Left renal pelvis (tissue), 4 donors: Measurements from ENCODE around the gene PDZRN3. TPM values are rescaled to one million over a fixed set of nuclear protein-coding genes. Genes with fewer than 3 reads are reported as not detected.
A peak's percentile ranks its signal among the peaks of the same experiment; 100 is the strongest.

Experiments used
- DNase-seq, 4 donors: peaks; one replicate each; pipeline ENCODE4 v3.0.0-alpha.2; 2013; ENCODE audit warnings: low read depth in 4 of 4, low spot score in 3 of 4
- polyA plus RNA-seq, 4 donors: library from polyadenylated mRNA; unstranded; fragments of 120-200 nt; gene quantifications; one replicate each; pipeline ENCODE4 v1.2.1, GENCODE V29; 2013; ENCODE audit not compliant: insufficient read length in 4 of 4

PDZRN3 gene
- 10 to 100 TPM; 35.8 to 56.4 (median 48.3) TPM for polyA plus RNA-seq

DNA sequence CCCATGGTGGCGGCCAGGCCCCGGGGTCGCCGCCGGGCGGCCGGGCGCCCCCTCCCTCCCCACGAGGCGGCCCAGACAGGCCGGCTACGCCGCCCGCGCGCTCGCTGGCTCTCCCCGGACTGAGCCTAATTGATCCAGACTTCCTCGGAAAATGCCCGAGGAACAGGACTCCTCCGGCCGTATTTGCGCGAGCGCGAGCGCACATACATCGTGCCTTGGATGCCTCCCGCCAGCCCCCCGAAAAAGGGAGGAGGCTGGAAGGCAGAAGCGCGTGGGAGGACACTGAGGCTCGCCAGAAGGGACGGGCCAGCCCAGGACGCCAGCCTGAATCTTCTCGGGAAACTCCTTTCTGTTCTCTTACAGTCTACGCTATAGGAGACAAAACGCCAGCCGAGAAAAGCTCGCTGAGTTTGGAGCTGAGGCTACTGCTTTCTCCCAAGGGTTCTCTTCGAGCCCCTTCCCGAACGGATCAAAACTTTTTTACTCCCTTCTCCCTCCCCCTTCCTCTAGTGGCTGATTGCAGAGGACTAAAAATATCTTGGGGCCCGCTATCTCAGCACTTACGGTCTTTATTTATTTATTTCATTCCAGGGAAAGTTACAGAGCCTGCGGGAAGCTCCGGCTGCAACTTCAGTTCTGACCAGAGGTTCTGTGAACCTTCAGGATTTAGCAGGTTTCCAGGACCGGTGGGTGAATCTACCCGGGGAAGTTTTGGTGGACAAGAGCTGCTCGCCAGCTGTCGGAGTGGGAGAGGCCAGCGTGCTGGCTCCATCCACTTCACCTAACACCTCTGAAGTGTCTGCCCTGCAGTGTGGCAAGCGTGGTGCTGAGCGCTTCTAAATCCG, at the start of gene PDZRN3:
PDZRN3 (minus strand) TSS at position 121 of the 845 bp plus-strand sequence.
- peak; percentile 51 to 66 (median 59) for DNase-seq

DNA sequence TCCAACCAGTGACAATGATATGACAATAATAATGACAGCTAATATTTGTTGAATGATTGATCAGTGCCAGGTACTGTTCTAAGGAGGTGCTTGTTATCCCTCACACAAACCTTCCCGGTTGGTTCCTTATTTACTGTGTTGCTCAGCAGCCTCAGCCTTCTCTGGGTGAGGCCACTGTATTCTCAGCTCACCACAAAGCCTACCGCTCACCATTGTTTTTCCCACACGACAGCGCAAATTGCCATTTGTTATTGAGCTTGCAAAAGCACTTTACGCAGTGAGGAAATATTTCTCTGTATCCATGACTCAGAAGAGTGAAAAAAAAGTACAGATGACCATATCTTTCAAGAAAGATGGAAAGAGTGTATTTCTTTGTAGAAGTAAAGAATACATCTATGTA, 49.5 kb upstream of the PDZRN3 start:
- no peak for DNase-seq

DNA sequence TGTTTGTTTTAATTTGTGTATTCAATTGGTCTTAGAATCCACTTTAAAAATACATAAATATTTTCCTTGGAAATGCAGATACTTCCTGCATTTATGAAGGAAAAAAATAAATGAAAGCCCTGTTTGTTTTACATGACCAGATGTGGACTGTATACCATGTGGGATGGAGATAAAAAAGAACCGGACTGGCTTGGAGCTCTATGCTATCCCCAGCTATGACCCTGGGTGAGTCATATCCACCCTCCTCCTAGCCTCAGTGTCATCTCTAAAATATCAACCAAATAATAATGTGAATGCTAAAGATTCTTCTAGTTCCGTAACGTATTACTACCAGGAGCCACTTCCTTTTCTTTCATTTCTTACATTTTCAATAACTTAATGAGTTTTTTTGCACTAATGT, 44.5 kb upstream of the PDZRN3 start:
- no peak for DNase-seq

DNA sequence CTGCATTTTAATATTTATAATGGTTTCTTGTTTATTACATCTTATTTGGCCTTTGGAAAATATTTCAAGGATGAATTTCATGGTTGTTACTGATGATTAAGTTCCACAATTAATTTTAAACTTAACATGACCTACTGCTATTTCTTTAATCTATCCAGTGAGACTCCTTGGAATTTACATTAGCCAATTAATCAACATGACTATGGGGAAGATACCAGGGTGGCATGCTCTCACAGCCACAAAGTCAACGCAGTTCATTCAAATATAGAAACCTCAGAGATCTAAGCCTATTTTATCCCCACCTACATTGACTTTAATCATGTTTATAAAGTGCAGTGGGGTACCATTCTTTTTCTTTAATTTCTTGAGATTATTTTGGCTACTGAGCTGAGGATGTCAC, 43.6 kb upstream of the PDZRN3 start:
- DNase-seq: no peak

DNA sequence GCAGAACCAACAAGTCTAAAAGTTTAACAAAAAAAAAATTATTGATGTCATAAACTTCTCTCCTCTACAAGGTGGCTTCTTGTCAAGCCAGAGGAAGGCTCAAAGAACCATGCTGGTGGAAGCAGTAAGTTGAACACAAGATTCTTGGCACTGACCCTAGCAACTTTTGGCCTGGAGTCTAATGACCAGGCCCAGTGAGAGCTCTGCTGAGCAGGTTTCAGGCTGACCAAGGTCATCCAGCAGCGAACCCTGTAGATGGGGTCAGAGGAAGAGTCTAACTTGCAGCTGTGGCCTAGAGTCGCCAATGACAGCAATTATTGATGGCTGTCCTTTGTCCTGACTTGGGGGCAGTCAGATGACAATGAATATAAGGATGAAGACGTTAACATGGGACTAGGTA, 43.1 kb upstream of the PDZRN3 start:
- no peak for DNase-seq

DNA sequence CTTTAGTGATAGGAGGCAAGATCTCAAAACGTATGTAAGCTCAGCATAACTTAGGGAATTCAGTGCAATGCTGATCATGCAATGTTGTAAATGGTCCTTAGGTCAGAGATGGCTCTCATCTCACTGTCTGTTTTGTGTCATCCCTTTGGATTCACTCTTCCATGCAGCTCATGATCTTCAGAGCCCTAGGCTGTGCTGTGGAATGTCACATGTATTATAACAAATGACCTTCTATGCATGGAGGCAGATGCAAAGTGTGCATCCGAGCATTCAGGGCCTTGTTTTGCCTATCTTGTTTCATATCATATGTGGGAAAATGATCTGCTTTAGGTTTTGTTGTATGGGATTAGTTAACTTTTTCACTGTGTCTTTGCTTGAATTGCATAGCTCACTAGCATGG, 40.5 kb upstream of the PDZRN3 start:
- no peak for DNase-seq

DNA sequence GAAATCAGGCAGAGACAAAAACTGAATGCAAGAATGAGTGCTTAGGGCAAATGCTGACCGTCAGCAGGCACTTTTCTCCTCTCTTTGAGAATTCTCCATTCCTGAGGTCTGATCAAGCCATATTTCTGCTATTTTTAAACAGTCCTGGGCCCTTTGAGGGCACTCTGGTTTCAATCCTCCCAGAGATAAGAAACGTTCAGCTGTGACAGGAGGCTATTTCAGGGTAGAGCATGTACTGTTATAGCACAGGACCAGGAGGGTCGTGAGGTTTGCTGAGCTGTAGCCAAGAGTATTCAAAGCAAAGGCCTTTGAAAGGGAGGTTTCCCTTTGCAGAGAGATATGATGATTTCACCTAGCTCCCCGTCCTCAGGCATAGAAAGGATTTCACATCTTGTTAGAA, 39.6 kb upstream of the PDZRN3 start:
- no peak for DNase-seq

DNA sequence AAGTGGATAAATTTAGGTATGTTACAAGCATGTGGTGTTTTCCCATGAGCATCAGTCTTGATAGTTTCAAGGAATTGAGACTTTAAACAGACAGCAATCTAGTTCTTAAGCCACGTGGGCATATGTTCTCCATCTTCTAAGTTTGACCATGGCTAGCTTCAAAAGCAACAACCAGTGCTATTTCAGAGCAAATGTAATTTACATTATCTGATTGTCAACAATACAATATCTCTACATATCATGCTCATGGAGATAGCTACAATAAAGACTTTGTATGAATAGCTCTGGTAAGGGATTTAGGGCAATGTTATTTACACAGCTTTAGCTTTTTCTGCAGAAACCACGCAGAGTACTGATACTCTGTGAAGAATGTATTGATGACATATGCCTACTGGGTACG, 38.8 kb upstream of the PDZRN3 start:
- DNase-seq: no peak

DNA sequence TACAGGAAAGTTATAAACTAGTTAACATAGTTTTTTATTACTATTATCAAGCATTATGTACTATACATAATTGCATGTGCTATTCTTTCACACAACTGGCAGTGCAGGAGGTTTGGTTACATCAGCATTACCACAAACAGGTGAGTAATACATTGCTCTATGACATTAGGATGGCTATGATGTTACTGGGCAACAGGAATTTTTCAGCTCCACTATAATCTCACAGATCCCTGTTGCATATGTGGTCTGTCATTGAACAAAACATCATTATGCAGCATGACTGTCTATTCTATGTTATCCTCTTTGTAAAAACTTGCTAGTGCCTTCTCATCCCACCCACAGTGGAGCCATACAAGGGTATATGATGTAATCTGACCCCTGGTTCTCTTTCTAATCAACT, 36.5 kb upstream of the PDZRN3 start:
- no peak for DNase-seq

DNA sequence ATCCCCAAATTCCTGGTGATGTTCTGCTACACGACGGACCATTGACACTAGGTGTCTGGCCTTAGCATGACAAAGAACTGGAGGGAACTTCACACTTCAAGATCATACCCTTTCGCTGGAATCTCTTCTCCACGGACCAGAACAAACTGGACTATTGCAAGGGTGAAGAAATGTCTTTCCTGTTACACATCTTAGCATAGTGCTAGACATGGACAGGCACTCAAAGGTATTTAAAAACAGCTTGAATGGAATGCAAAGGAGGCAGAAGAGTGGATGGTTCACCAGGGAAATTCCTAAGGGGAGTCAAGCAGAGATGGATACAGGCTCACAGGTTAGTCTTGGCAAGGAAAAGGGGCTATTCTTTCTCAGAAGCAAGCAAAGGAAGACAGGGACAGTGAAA, 33.5 kb upstream of the PDZRN3 start:
- no peak for DNase-seq

DNA sequence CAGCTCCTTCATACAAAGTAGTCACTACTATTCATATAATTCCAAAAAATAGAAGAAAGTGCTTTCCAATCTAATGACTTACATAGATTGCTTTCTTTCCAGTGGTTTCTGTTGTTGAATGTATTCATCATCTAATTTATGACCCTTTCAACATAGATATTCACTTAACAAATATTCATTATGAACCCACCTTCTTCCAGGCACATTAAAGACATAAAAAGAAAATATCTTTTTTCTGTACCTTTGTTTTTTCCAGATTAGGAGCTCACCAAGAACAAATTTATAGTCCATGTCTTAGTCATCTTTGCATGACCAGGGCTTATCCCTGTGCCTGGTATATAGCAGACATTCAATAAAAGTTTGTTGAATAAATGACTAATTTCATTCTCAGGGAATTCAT, 32.4 kb upstream of the PDZRN3 start:
- DNase-seq: no peak

DNA sequence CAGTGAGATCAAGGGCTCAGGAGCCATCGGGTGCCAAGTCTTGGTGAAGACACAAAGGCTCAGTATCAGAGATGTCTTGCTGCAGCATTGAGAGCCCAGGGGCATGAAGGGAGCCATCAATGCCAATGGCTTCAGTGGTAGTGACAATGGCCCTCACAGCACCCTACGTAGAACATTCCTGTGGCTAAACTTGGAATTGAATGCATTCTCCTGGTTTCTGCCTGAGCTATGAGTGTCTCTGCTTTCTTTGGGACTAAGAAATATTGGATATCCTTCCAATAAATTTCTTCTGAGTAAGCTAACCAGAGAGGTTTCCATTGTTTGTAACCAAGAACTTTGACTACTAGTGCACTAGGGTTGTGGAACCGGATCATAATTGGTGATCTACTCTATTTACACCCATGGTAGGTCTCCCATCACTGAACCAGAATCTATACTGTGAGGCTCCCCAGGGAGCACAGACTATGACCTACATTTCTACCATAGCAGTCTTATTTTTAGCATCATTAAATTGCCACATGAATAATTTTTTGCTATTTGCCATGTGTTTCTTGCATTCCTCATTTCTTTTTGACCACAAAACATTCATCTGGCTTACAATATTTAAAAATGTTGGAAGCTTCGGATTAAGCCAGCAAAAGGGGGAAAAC, 31.6 kb upstream of the PDZRN3 start:
- no peak for DNase-seq

DNA sequence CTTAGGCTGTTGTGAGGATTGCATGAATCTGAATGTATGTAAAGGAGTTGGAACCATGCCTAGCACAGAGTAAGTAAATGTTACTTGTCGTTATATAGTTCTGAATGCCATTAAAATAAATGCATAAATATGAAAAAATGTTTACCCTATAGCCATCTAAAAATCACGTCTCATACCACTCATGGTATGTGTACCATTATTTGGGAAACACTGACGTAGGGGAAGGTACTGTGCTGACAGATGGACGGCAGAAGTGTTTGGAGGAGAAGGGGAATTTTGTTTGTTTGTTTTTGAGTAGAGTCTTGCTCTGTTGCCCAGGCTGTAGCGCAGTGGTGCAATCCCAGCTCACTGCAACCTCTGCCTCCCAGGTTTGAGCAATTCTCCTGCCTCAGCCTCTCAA, 30.5 kb upstream of the PDZRN3 start:
- DNase-seq: no peak

DNA sequence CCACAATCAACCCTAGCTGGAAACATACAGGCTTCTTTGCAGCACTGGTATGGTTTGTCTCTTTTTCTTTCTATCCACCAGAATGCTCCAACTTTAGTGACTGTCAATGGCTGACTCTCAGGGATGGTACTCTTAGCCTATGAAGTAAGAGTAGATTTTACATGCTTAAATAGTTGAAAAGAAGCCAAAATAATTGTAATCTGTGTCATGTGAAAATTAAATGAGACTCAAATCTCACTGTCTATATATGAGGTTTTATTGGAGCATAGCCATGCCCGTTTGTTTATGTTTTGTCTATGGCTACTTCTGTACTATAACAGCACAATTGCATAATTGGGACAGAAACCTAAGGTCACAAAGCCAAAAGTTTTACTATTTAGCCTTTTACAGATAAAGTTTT, 29.1 kb upstream of the PDZRN3 start:
- no peak for DNase-seq

DNA sequence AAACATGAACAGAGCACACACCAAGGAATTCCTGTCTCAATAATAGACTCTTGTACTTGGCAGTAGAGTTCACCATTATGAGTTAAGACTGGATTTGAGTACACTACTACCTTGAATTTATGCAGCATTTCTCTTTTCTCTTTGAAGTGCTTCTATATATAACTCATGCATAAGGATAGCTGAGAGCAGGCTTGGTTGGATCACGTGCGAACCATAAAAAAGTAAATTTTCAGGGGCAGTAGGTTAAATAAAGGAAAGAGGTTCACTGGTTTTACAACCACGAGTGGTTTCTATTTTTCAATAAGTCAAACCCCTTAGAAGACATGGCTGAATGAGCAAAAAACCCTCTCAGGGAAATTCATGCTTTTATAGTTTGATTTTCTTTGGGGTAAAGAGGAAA, 28.6 kb upstream of the PDZRN3 start:
- DNase-seq: peak in 1 of 4 donors; percentile 41

DNA sequence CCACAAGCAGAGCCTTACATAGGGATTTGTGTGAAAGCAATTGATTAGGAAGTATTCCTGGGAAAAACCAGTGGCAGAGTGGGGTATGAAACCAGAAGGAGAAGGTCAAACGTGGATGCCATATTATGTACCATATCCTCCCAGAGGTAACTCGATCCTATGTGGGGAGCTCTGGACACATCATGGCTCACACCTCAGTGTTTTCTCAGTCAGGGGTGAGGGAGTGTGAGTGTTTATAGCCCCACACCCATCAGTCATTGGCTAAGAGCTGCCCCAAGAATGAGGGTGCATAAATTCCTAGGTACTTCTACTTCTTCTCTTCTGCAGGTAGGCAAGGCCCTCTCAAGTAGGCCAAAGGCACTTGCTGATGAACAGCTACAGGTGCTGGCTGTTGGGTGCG, 28.2 kb upstream of the PDZRN3 start:
- DNase-seq: no peak

DNA sequence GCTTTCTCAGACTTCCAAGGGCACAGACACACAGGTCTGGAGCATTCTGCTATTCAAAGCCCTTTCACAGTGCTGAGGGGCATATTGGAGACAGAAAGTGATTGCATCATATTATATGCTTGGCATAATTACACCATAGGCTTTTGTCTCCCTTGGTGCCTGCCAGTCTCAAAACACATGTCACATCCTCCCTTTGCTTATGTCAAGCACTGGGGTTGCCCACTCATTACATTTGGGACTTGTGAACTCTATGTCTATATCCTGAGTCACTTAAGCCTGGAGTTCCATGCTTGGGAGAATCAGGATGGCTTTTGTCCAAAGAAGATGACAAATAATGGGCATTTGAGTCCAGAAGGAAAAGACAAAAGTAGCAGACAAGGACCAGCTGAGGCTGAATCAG, 12.3 kb upstream of the PDZRN3 start:
- DNase-seq: no peak

DNA sequence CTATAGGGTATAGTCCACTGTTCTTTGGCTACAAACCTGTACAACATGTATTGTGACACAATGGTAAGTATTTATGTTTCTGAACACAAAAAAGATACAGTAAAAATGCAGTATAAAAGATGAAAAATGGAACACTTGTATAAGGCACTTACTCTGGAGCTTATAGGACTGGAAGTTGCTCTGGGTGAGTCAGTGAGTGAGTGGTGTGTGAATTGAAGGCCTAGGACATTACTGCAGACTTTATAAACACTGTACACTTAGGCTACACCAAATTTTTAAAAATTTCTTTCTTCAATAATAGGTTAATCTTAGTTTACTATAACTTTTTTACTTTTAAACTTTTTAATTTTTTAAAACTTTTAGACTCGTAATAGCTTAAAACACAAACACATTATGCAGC, 10.5 kb upstream of the PDZRN3 start:
- DNase-seq: no peak

DNA sequence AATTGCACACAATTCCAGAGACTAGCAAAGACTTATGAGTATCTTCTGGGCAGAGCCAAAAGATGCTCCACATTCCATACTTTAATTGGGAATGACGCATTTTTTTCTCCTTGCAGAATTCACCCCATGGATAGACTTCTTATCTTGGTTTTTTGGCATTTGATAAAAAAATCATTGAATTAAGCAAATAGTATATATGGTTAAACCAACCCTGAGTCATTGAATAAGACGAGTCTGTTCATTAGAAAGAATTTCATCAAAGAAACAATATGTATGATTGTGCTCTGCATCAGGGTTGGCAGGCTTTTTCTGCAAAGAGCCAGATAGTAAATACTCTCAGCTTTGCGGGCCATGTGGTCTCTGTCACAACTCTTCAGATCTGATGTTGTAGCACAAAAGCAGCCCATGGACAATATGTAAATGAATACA, 9.2 kb upstream of the PDZRN3 start:
- no peak for DNase-seq

DNA sequence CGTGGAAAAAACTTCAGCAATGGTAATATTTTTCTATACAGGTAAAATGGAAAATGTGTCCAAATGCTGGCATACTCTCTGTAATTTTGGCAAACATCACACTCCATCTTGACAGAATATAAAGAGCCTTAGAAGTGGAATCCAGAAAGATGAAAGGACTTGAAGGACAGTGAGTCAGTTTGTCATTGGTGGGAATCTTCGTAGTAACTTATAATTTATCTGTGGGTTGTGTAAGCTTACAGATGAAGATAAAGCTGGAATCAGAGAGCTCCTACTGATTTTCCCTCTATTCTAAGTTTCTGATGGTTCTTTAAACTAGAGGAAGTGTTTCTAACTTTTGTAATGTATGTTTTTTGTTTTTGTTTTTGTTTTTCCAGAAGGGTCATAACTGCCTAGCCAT, 8.7 kb upstream of the PDZRN3 start:
- no peak for DNase-seq

DNA sequence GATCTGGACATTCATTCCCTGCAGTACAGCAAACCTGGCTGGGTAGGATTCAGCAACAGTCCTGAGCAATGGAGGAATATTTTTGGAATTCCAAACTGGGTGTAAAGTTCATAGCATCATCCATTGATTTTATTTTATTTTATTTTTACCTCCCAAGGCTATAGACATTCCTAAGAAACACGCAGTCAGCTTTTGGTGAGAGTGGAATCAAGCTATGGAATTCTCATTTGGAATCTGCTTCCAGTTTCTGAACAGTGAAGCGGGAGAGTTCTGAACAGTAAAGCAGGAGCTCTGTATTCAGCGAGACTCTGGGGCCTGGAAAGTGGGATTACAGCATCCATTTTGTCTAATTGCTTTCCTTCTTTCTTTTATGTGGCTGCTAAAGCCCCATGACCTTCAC, 1.4 kb upstream of the PDZRN3 start:
- no peak for DNase-seq
